HepG2 (cell line): ENCODE data around the gene UBAP2L.

ENCODE experiments used
- CTCF ChIP-seq: sonication (generic); formaldehyde crosslinking; IDR thresholded peaks from 2 replicates; pipeline ENCODE4 v1.5.0; 2020; ENCODE audit warnings: mild to moderate bottlenecking, missing genetic modification reagents, moderate library complexity
- IRF9 ChIP-seq: sonication (generic); formaldehyde crosslinking; IDR thresholded peaks from 2 replicates; pipeline ENCODE4 v1.8.0; 2022; ENCODE audit warnings: missing genetic modification reagents, mild to moderate bottlenecking, borderline replicate concordance
- SMAD1 ChIP-seq: sonication (generic); formaldehyde crosslinking; IDR thresholded peaks from 2 replicates; pipeline ENCODE4 v1.4.0; 2020; ENCODE audit warnings: missing genetic modification reagents, low read depth, mild to moderate bottlenecking, borderline replicate concordance
- ZNF800 ChIP-seq: sonication (generic); formaldehyde crosslinking; IDR thresholded peaks from 2 replicates; pipeline ENCODE4 v1.4.0; 2020; ENCODE audit warnings: missing genetic modification reagents

GRCh38 chr1:154258784-154259183, 38.0 kb downstream of the UBAP2L start:
- no peak for TF ChIP-seq CTCF
- TF ChIP-seq ZNF800 = no peak
- no peak for TF ChIP-seq IRF9 (CRISPR knock-in tag)
- no peak for TF ChIP-seq SMAD1 (CRISPR knock-in tag)
